Mesothelial cell of epicardium (in vitro differentiated cells): Measurements from ENCODE around the gene ZMYND10. TPM values are rescaled to one million over a fixed set of nuclear protein-coding genes. Genes with fewer than 3 reads are reported as not detected.

ENCODE experiments used
- DNase-seq, 2 experiments: peaks; one replicate each; pipeline ENCODE4 v3.0.0; 2021; ENCODE audit warnings: low spot score in 2 of 2; ENCODE audit not compliant: unreplicated experiment in 2 of 2
- H3K27ac Mint-ChIP-seq: 2 replicates; pipeline ENCODE4 v1.8.0; 2021; ENCODE audit warnings: mixed read lengths
- H3K27me3 Mint-ChIP-seq: 2 replicates; pipeline ENCODE4 v1.8.0; 2021; ENCODE audit warnings: low read depth, mixed read lengths
- H3K36me3 Mint-ChIP-seq: 2 replicates; pipeline ENCODE4 v1.8.0; 2021; ENCODE audit warnings: mixed read lengths
- H3K4me1 Mint-ChIP-seq: 2 replicates; pipeline ENCODE4 v1.8.0; 2021; ENCODE audit warnings: mixed read lengths
- H3K4me3 Mint-ChIP-seq: 2 replicates; pipeline ENCODE4 v1.8.0; 2021; ENCODE audit warnings: mild to moderate bottlenecking, moderate library complexity, mixed read lengths
- H3K9me3 Mint-ChIP-seq: 2 replicates; pipeline ENCODE4 v1.8.0; 2021; ENCODE audit warnings: mixed read lengths
- total RNA-seq: library from RNA; stranded (reverse); gene quantifications from 3 replicates; pipeline ENCODE4 v1.2.1, GENCODE V29; 2021
- TF ChIP-seq, protein P1 (sequence below): fragments of 200-600 bp; sonication (generic); IDR thresholded peaks from one replicate; pipeline ENCODE4 v1.5.0; 2021; ENCODE audit warnings: antibody characterized with exemption; ENCODE audit not compliant: unreplicated experiment

ZMYND10 gene
- total RNA-seq, 1 donor from 2014 or later: 0.83 TPM

DNA sequence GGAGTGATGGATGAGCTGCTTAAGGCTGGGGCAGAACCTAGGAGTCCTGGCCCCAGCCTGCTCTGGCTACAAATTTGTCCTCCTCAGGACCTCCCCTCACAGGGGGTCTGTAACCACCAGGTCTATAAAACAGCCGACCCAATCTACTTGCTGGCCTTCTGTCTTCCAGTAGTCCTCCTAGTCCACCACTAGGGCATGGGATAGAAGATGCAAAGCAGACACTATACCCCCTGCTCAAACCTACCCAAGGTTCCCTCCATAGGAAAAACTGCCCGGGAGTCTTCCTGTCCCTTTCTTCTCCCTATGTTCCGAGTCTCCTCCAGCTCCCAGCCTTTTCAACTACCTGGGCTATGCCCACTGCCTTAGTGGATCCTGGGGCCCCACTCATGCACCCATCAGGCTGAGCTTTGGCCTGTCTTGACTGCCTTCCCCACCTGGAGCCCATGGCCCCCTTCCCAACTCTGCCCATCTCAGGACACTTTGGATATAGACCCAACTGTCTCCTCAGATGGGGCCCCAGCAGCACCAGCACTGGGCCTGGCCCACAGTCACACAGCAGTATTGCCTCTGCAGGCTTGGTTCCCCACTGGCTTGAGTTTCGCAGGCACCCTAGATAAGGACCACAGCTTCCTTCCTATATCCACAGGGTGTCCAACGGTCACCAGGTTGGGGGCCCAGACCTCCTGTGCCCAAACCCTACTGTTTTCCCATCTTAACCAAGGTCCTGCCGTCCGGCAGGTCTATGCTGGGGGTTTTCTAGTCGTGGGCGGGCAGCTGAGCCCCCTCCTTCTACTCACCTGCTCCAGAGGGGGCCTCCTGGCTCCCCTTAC, 47.4 kb downstream of the ZMYND10 start:
- Mint-ChIP-seq H3K4me3 (peak overlapping the region; percentile 95), H3K27ac (peak overlapping the region; percentile 21), H3K36me3 (no peaks in the 10 kb centered on the region), H3K9me3 (no peaks in the 10 kb centered on the region), H3K27me3 (no peaks in the 10 kb centered on the region), H3K4me1 (peaks cover 26% of the 10 kb centered on the region)
- TF ChIP-seq, protein P1, sequence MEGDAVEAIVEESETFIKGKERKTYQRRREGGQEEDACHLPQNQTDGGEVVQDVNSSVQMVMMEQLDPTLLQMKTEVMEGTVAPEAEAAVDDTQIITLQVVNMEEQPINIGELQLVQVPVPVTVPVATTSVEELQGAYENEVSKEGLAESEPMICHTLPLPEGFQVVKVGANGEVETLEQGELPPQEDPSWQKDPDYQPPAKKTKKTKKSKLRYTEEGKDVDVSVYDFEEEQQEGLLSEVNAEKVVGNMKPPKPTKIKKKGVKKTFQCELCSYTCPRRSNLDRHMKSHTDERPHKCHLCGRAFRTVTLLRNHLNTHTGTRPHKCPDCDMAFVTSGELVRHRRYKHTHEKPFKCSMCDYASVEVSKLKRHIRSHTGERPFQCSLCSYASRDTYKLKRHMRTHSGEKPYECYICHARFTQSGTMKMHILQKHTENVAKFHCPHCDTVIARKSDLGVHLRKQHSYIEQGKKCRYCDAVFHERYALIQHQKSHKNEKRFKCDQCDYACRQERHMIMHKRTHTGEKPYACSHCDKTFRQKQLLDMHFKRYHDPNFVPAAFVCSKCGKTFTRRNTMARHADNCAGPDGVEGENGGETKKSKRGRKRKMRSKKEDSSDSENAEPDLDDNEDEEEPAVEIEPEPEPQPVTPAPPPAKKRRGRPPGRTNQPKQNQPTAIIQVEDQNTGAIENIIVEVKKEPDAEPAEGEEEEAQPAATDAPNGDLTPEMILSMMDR: no peak
- DNase-seq: no peak

DNA sequence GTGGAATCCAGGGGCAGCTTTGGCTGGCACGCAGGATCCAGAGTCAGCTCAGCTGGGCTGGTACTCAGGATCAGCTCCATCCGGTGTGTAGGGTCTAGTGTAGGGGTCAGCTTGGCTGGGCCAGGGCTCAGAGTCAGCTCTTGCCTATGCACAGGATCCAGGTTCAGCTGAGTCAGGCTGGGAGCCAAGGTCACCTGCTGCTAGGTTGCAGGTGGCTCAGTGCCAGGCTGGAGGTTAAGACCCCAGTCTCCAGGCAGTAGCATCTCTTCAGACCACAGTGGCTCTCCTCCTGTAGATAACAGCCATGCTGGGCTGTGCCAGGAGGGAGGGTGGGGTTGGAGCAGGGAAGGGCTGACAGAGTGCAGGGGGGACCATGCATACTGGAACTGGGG, 48.2 kb downstream of the ZMYND10 start:
- Mint-ChIP-seq H3K9me3 (no peaks in the 10 kb centered on the region), H3K27ac (no peak overlapping the region), H3K4me3 (no peak overlapping the region), H3K4me1 (peaks cover 25% of the 10 kb centered on the region), H3K36me3 (no peaks in the 10 kb centered on the region), H3K27me3 (no peaks in the 10 kb centered on the region)
- DNase-seq: no peak
- TF ChIP-seq, protein P1: no peak

DNA sequence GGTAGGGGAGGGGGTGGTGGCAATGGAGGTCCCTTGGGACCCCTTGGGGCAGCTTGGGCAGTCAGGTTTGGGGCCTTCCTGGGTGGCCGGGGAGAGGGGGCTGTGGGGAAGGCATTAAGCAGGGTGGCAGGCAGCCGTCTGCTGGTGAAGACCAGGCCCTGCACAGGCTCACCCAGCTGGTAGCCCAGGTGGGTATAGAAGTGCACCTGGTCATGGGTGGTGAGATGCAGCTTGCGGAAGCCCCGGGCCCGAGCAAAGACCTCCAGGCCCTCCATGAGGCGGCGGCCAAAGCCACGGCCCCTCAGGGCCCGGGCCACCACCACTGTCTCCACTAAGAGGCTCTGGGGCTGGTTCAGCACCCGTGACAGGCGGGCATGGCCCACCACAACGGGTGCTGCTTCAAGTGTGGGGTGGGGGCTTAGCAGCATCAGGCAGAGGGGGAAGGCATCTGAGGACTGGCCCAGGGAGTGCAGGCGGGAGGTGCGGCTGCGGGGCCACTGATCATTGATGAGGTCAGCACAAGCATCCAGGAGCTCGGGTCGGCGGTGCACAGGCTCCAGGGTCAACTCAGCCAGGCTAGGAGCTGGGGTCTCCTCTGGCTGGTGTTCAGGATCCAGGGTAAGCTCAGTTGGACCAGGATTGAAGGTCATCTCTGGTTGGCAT, 48.7 kb downstream of the ZMYND10 start:
- no peak for DNase-seq
- no peaks in the 10 kb centered on the region for H3K27me3 Mint-ChIP-seq
- H3K4me1 Mint-ChIP-seq: peaks cover 26% of the 10 kb centered on the region
- H3K9me3 Mint-ChIP-seq: no peaks in the 10 kb centered on the region
- H3K27ac Mint-ChIP-seq: no peak overlapping the region
- H3K36me3 Mint-ChIP-seq: no peaks in the 10 kb centered on the region
- TF ChIP-seq, protein P1: no peak
- no peak overlapping the region for H3K4me3 Mint-ChIP-seq

DNA sequence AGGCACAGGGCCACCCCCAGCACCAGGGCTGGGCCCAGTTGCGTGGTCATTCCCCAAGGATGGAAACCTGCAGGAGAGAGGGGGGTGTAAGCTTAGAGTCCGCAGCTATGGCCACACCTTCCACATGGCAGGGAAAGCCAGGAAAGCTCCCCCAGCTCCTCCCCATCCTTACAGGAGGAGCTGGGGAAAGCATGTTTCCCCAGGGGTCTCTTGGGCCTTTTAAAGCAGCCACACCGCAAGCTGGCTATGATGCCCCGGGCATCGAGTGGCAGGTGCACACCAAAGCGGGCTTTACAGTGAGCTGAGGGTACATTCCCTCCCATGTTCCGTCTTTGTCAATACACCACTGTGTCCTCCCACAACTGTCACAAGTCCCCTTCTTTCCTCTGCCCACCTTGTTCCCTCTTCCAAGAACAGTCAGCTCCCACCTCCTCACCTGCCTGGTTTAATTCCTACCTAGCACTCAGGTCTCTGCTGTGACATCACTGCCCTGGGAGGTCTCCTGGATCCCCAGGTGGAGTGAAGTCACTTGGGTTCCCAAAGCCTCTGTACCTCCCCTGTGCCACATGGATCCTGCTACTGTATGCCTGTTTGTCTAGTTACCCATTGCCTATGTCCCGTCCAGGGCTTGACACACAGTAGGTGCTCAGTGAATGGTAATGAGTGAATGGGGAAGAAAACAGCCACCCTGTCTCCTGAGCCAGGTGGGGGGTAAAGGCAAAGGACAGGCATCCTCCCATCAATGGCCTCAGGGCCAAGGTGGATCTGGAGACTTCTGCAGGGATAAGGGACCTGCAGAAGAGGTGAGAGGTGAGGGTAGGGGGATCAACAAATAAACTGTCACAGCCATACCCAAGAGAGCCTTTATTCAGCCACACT, 49.7 kb downstream of the ZMYND10 start:
- H3K27me3 Mint-ChIP-seq: no peaks in the 10 kb centered on the region
- H3K9me3 Mint-ChIP-seq: no peaks in the 10 kb centered on the region
- no peak overlapping the region for H3K27ac Mint-ChIP-seq
- H3K4me3 Mint-ChIP-seq: no peak overlapping the region
- TF ChIP-seq, protein P1: no peak
- H3K36me3 Mint-ChIP-seq: peaks cover 1% of the 10 kb centered on the region
- H3K4me1 Mint-ChIP-seq: peaks cover 32% of the 10 kb centered on the region
- no peak for DNase-seq

DNA sequence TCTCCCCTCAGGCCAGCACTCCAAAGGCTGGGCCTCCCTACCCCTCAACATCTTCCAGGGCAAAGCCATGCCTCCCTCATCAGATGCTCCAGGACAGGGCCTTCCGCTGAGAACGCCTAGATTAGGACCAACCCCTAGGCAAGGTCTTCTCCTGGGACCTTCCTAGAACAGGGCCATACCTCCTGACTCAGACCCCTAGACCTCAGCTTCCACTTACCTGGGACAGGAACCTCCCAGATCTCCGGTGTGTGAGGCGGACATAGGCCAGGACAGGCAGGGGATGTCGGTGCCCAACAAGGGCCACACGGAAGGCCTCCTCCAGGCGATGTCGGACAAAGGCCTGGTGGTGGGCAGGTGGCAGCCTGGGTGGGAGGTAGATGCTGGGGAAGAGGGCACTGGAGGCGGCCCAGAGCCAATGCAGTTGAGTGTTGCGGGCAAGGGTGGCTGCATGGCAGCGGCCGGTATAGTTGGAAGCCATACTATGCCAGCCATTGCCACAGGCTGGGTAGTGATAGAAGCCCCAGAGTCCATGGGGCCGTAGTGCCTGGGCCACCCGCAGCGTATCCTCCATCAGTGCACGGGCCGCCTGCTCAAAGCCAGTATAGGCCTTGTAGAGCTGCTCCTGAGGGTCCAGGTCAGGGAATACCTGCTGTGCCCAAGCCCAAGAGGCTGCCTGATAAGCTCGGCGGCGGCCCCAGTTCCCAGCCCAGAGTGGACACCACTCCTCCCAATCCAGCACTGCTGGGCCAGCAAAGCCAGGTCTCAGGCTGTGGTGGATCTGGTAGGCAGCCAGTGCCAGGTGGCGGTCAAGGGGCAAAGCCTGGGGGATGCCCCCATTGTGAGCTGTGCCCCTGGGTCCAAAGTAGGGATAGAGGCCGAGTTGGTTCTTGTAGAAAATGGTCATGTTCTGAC, 50.8 kb downstream of the ZMYND10 start:
- Mint-ChIP-seq H3K36me3 (peaks cover 1% of the 10 kb centered on the region), H3K27me3 (no peaks in the 10 kb centered on the region), H3K4me1 (peaks cover 24% of the 10 kb centered on the region), H3K9me3 (no peaks in the 10 kb centered on the region), H3K27ac (no peak overlapping the region), H3K4me3 (no peak overlapping the region)
- TF ChIP-seq, protein P1: no peak
- no peak for DNase-seq
